ENCODE data around the gene ARHGAP27. TPM values are rescaled to one million over a fixed set of nuclear protein-coding genes. Genes with fewer than 3 reads are reported as not detected.
A peak's percentile ranks its signal among the peaks of the same experiment; 100 is the strongest.

Gene ARHGAP27
- polyA plus RNA-seq, 2 donors = 100.0 to 211 TPM

GRCh38 chr17:45425125-45425983, 7.3 kb downstream of the ARHGAP27 start:
- peaks cover 2 to 14% of the 10 kb centered on the region in 2 donors for H3K4me1 ChIP-seq (ENCODE audit: control insufficient read depth in 2 of 2, insufficient read depth in 2 of 2, low read length in 1 of 2)
- H3K4me3 ChIP-seq (ENCODE audit: low read depth in 1 of 2, low read length in 2 of 2) = peak overlapping the region; percentile 39 to 49
- WGBS, 2 donors = 34 to 36% methylated on average over 15 to 18 of the region's 18 CpGs
- H3K9me3 ChIP-seq (ENCODE audit: control insufficient read depth in 2 of 2, insufficient read depth in 1 of 2, low read depth in 1 of 2, low read length in 1 of 2) = no peaks in the 10 kb centered on the region
- no peaks in the 10 kb centered on the region for H3K27me3 ChIP-seq (ENCODE audit: control insufficient read depth in 1 of 2, insufficient read depth in 2 of 2, low read length in 2 of 2)
- H3K36me3 ChIP-seq (ENCODE audit: control insufficient read depth in 2 of 2, insufficient read depth in 2 of 2, low read length in 1 of 2) = peaks cover 0 to 10% of the 10 kb centered on the region in 2 donors
- peak overlapping the region; percentile 80 to 91 for H3K27ac ChIP-seq (ENCODE audit: low read depth in 2 of 2, low read length in 1 of 2)

GRCh38 chr17:45424769-45425124, 7.9 kb downstream of the ARHGAP27 start:
- Histone ChIP-seq H3K9me3 (ENCODE audit: control insufficient read depth in 2 of 2, insufficient read depth in 1 of 2, low read depth in 1 of 2, low read length in 1 of 2) (no peaks in the 10 kb centered on the region), H3K4me3 (ENCODE audit: low read depth in 1 of 2, low read length in 2 of 2) (peak overlapping the region; percentile 39 to 49), H3K4me1 (ENCODE audit: control insufficient read depth in 2 of 2, insufficient read depth in 2 of 2, low read length in 1 of 2) (peaks cover 2 to 11% of the 10 kb centered on the region in 2 donors), H3K27ac (ENCODE audit: low read depth in 2 of 2, low read length in 1 of 2) (peak overlapping the region; percentile 80 to 91), H3K27me3 (ENCODE audit: control insufficient read depth in 1 of 2, insufficient read depth in 2 of 2, low read length in 2 of 2) (no peaks in the 10 kb centered on the region), H3K36me3 (ENCODE audit: control insufficient read depth in 2 of 2, insufficient read depth in 2 of 2, low read length in 1 of 2) (peaks cover 0 to 10% of the 10 kb centered on the region in 2 donors)
- 60 to 79% methylated on average over 6 of the region's 6 CpGs for WGBS, 2 donors

- H3K27ac ChIP-seq (ENCODE audit: low read depth in 2 of 2, low read length in 1 of 2) = peak overlapping the region; percentile 48 to 70
- 61 to 67% methylated on average over 1 of the region's 1 CpG for WGBS, 2 donors
Observed at GRCh38 chr17:45423975-45424335, 8.7 kb downstream of the ARHGAP27 start.

GRCh38 chr17:45423304-45423974, 9.2 kb downstream of the ARHGAP27 start:
- Histone ChIP-seq H3K27ac (ENCODE audit: low read depth in 2 of 2, low read length in 1 of 2) (peak overlapping the region in 1 of 2 donors; percentile 70), H3K4me1 (ENCODE audit: control insufficient read depth in 2 of 2, insufficient read depth in 2 of 2, low read length in 1 of 2) (peaks cover 2 to 8% of the 10 kb centered on the region in 2 donors), H3K36me3 (ENCODE audit: control insufficient read depth in 2 of 2, insufficient read depth in 2 of 2, low read length in 1 of 2) (peaks cover 0 to 7% of the 10 kb centered on the region in 2 donors), H3K27me3 (ENCODE audit: control insufficient read depth in 1 of 2, insufficient read depth in 2 of 2, low read length in 2 of 2) (no peaks in the 10 kb centered on the region), H3K9me3 (ENCODE audit: control insufficient read depth in 2 of 2, insufficient read depth in 1 of 2, low read depth in 1 of 2, low read length in 1 of 2) (no peaks in the 10 kb centered on the region), H3K4me3 (ENCODE audit: low read depth in 1 of 2, low read length in 2 of 2) (peak overlapping the region; percentile 12 to 49)
- 62 to 74% methylated on average over 8 of the region's 8 CpGs for WGBS, 2 donors

More at GRCh38 chr17:45423975-45424335, 8.7 kb downstream of the ARHGAP27 start:
- Histone ChIP-seq H3K27me3 (ENCODE audit: control insufficient read depth in 1 of 2, insufficient read depth in 2 of 2, low read length in 2 of 2) (no peaks in the 10 kb centered on the region), H3K4me3 (ENCODE audit: low read depth in 1 of 2, low read length in 2 of 2) (peak overlapping the region; percentile 39 to 49), H3K4me1 (ENCODE audit: control insufficient read depth in 2 of 2, insufficient read depth in 2 of 2, low read length in 1 of 2) (peaks cover 2 to 8% of the 10 kb centered on the region in 2 donors), H3K36me3 (ENCODE audit: control insufficient read depth in 2 of 2, insufficient read depth in 2 of 2, low read length in 1 of 2) (peaks cover 0 to 7% of the 10 kb centered on the region in 2 donors), H3K9me3 (ENCODE audit: control insufficient read depth in 2 of 2, insufficient read depth in 1 of 2, low read depth in 1 of 2, low read length in 1 of 2) (no peaks in the 10 kb centered on the region)

- WGBS, 2 donors = 70 to 74% methylated on average over 10 of the region's 10 CpGs
- Histone ChIP-seq H3K4me3 (ENCODE audit: low read depth in 1 of 2, low read length in 2 of 2) (no peak overlapping the region), H3K27me3 (ENCODE audit: control insufficient read depth in 1 of 2, insufficient read depth in 2 of 2, low read length in 2 of 2) (no peaks in the 10 kb centered on the region), H3K9me3 (ENCODE audit: control insufficient read depth in 2 of 2, insufficient read depth in 1 of 2, low read depth in 1 of 2, low read length in 1 of 2) (no peaks in the 10 kb centered on the region), H3K27ac (ENCODE audit: low read depth in 2 of 2, low read length in 1 of 2) (peak overlapping the region; percentile 75 to 93), H3K36me3 (ENCODE audit: control insufficient read depth in 2 of 2, insufficient read depth in 2 of 2, low read length in 1 of 2) (no peaks in the 10 kb centered on the region), H3K4me1 (ENCODE audit: control insufficient read depth in 2 of 2, insufficient read depth in 2 of 2, low read length in 1 of 2) (peaks cover 10 to 19% of the 10 kb centered on the region in 2 donors)
Observed at GRCh38 chr17:45414990-45415881, 17.4 kb downstream of the ARHGAP27 start.

GRCh38 chr17:45413498-45413923, 19.2 kb downstream of the ARHGAP27 start:
- Histone ChIP-seq H3K4me1 (ENCODE audit: control insufficient read depth in 2 of 2, insufficient read depth in 2 of 2, low read length in 1 of 2) (peaks cover 10 to 26% of the 10 kb centered on the region in 2 donors), H3K4me3 (ENCODE audit: low read depth in 1 of 2, low read length in 2 of 2) (no peak overlapping the region), H3K36me3 (ENCODE audit: control insufficient read depth in 2 of 2, insufficient read depth in 2 of 2, low read length in 1 of 2) (peaks cover 0 to 5% of the 10 kb centered on the region in 2 donors), H3K27ac (ENCODE audit: low read depth in 2 of 2, low read length in 1 of 2) (peak overlapping the region; percentile 39 to 78), H3K9me3 (ENCODE audit: control insufficient read depth in 2 of 2, insufficient read depth in 1 of 2, low read depth in 1 of 2, low read length in 1 of 2) (no peaks in the 10 kb centered on the region), H3K27me3 (ENCODE audit: control insufficient read depth in 1 of 2, insufficient read depth in 2 of 2, low read length in 2 of 2) (no peaks in the 10 kb centered on the region)
- 67 to 69% methylated on average over 9 of the region's 9 CpGs for WGBS, 2 donors

GRCh38 chr17:45411348-45412105, 21.1 kb downstream of the ARHGAP27 start:
- Histone ChIP-seq H3K4me1 (ENCODE audit: control insufficient read depth in 2 of 2, insufficient read depth in 2 of 2, low read length in 1 of 2) (peaks cover 14 to 29% of the 10 kb centered on the region in 2 donors), H3K27ac (ENCODE audit: low read depth in 2 of 2, low read length in 1 of 2) (peak overlapping the region; percentile 44 to 87), H3K27me3 (ENCODE audit: control insufficient read depth in 1 of 2, insufficient read depth in 2 of 2, low read length in 2 of 2) (no peaks in the 10 kb centered on the region), H3K36me3 (ENCODE audit: control insufficient read depth in 2 of 2, insufficient read depth in 2 of 2, low read length in 1 of 2) (peaks cover 0 to 5% of the 10 kb centered on the region in 2 donors), H3K9me3 (ENCODE audit: control insufficient read depth in 2 of 2, insufficient read depth in 1 of 2, low read depth in 1 of 2, low read length in 1 of 2) (no peaks in the 10 kb centered on the region), H3K4me3 (ENCODE audit: low read depth in 1 of 2, low read length in 2 of 2) (no peak overlapping the region)
- WGBS, 2 donors = 83 to 87% methylated on average over 5 of the region's 5 CpGs

- Histone ChIP-seq H3K36me3 (ENCODE audit: control insufficient read depth in 2 of 2, insufficient read depth in 2 of 2, low read length in 1 of 2) (peaks cover 0 to 9% of the 10 kb centered on the region in 2 donors), H3K4me3 (ENCODE audit: low read depth in 1 of 2, low read length in 2 of 2) (peak overlapping the region; percentile 35 to 45), H3K9me3 (ENCODE audit: control insufficient read depth in 2 of 2, insufficient read depth in 1 of 2, low read depth in 1 of 2, low read length in 1 of 2) (no peaks in the 10 kb centered on the region), H3K4me1 (ENCODE audit: control insufficient read depth in 2 of 2, insufficient read depth in 2 of 2, low read length in 1 of 2) (peaks cover 17 to 28% of the 10 kb centered on the region in 2 donors), H3K27ac (ENCODE audit: low read depth in 2 of 2, low read length in 1 of 2) (peak overlapping the region; percentile 64 to 87), H3K27me3 (ENCODE audit: control insufficient read depth in 1 of 2, insufficient read depth in 2 of 2, low read length in 2 of 2) (no peaks in the 10 kb centered on the region)
- WGBS, 2 donors = 72 to 73% methylated on average over 24 of the region's 24 CpGs
Observed at GRCh38 chr17:45410144-45411091, 22.3 kb downstream of the ARHGAP27 start.

All from esophagus (tissue), 2 donors.